Measurements from ENCODE around the gene GFAP.

GFAP gene

GRCh38 chr17:44905006-44906000, 10.0 kb downstream of the GFAP start:
- TF ChIP-seq CTCF (IDR thresholded peaks at IDR 0.05) = no peak

DNA sequence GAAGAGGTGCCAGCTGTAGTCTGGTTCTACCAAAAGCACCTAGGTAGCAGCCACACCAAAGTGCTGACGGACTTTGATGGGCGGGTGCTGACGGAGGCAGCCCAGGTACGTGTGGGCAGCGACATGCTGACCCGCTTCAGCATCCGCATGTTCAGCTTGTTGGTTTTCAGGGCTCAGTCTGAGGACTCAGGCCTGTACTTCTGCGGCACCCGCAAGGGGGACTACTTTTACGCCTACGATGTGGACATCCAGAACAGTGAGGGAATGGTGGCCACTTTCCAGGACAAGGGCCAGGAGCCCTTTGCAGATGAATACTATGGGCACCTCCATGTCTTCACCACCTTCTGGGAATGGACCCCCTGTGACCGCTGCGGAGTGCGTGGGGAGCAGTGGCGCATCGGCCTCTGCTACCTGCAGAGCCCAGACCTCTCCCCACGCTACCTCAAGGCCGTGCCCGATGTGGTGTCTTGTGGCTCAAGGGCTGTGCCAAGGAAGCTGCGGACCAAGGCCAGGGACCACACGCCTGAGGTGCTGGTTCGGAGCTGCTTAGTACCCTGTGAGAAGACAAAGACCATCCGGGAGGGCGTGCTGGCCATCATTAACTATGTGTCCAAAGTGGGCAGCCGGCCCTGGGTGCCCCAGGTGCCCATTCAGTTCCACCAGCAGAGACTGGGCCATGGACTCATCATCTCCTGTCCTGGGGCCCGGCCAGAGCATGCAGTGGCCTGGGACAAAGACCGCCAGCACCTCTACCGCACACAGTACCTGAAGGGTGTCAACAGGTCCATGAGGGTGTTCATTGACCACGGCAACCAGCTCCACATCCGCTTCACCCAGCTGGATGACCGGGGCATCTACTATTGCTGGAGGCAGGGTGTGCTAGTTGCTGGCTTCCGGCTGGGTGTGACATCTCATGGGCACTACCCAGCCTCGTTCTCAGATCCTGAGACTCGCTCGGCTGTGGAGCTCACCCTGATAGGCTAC, 11.0 kb downstream of the GFAP start:
- TF ChIP-seq CTCF (IDR thresholded peaks at IDR 0.05) = no peak

GRCh38 chr17:44903012-44903685, 12.2 kb downstream of the GFAP start:
- TF ChIP-seq CTCF (IDR thresholded peaks at IDR 0.05) = no peak

- no peak for TF ChIP-seq CTCF (IDR thresholded peaks at IDR 0.05)
These were observed 13.1 kb downstream of the GFAP start for GRCh38 chr17:44902135-44902760.

DNA sequence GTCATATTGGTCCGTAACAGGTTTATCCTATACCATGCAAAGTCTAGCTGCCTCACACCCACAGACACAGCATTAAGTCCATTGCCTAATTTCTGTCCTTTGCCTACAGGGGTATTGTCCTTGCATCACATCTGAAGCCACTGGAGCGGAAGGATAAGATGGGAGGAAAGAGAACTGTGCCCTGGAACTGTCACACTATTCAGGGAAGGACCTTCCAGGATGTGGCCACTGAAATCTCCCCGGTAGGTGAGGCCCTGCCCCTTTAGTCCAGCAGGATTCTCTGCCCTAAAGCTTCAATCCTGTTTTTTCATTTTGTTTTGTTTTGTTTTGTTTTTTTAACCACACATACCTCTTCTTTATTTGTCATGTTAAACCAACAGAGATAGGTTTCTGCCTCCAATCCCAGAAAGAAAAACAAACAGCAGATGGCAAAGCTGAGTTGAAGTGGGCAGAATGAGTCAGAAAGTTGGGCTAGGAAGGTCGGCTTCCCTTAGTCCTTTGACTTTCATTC, 13.8 kb downstream of the GFAP start:
- no peak for TF ChIP-seq CTCF (IDR thresholded peaks at IDR 0.05)

DNA sequence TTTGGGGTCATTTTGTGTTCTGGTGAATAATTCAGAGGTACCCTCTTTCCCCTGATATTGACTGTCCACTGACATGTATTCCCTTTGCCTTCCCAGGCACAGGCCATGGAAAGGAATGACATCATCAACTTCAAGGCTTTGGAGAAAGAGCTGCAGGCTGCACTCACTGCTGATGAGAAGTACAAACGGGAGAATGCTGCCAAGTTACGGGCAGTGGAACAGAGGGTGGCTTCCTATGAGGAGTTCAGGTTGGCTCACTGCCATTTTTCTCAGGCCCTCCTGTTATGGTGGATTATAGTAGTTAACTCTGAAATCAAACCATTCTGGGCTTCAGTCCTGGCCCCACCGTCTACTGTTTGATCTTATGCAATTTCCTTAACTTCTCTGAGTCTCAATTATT, 14.4 kb downstream of the GFAP start:
- no peak for TF ChIP-seq CTCF (IDR thresholded peaks at IDR 0.05)

All from LNCAP (cell line).